Spleen (tissue), 7 donors: Measurements from ENCODE around the gene RBMS3.

Source experiments
- CTCF ChIP-seq, 11 experiments: fragments of 200-600 bp in 7 of 11; fragments of 450-650 bp in 4 of 11; sonication (generic) in 4 of 11; IDR thresholded peaks in 8 of 11; conservative IDR thresholded peaks in 3 of 11; 1 replicate in 7 of 11; 2 replicates in 4 of 11; pipeline versions ENCODE4 v1.4.0 to v1.8.0; 2016 to 2021; ENCODE audit warnings: antibody characterized with exemption in 11 of 11, inconsistent platforms in 4 of 11, mild to moderate bottlenecking in 1 of 11
- POLR2A ChIP-seq, 3 donors: fragments of 450-650 bp; IDR thresholded peaks; one replicate each; pipeline ENCODE4 v1.5.1; 2017; ENCODE audit warnings: antibody characterized with exemption in 3 of 3, mild to moderate bottlenecking in 1 of 3
- donor health status: DM: no; HTN: no; CAD: no; lungs with moderate emphysema.
- donor health status: DM: no; HTN: no; CAD: no.
- donor health status: DM: no; HTN: no; CAD: no.

GRCh38 chr3:29919571-29919970, 638.7 kb downstream of the RBMS3 start:
- TF ChIP-seq CTCF (IDR thresholded peaks at IDR 0.05 in 8 of 11, conservative IDR thresholded peaks at IDR 0.05 in 3 of 11), result no peak
- no peak for TF ChIP-seq POLR2A (IDR thresholded peaks at IDR 0.05)
